Measurements from ENCODE around the gene RAB9B. TPM values are rescaled to one million over a fixed set of nuclear protein-coding genes. Genes with fewer than 3 reads are reported as not detected.
"Not testable (repeated sequence)": the region's sequence is repeated elsewhere in the genome, so short reads cannot be mapped to it uniquely, and the experiment has no call there.

RAB9B gene
- polyA plus RNA-seq, 1 of the 3 experiments (the other 2 are of a cell fraction) = 0.64 TPM

GRCh38 chrX:103817502-103817901 is 14.6 kb downstream of the RAB9B start:
- WGBS (ENCODE audit: low lambda C conversion rate) = 9% methylated on average over 5 of the region's 5 CpGs
- Histone ChIP-seq H3K4me2 (no peak overlapping the region), H3K27me3 (ENCODE audit: insufficient read depth) (no peaks in the 10 kb centered on the region), H4K20me1 (ENCODE audit: insufficient read depth) (no peaks in the 10 kb centered on the region), H3K36me3 (replicated peaks in 1 of 2; ENCODE audit: control insufficient read depth in 1 of 2, insufficient read depth in 2 of 2, low read length in 1 of 2) (no peaks in the 10 kb centered on the region), H3K9me3 (no peaks in the 10 kb centered on the region), H2AFZ (ENCODE audit: low read depth) (no peak overlapping the region), H3K4me3 (ENCODE audit: low read depth in 2 of 2, low read length in 1 of 2) (no peak overlapping the region), H3K4me1 (ENCODE audit: control insufficient read depth in 1 of 2, insufficient read depth in 2 of 2, low read depth in 1 of 2, low read length in 1 of 2) (no peaks in the 10 kb centered on the region), H3K9me2 (no peaks in the 10 kb centered on the region), H3K27ac (ENCODE audit: low read depth in 2 of 2, low read length in 1 of 2) (no peak overlapping the region), H3K9ac (no peak overlapping the region), H3K79me2 (ENCODE audit: insufficient read depth) (no peaks in the 10 kb centered on the region), H3F3A (replicated peaks; ENCODE audit: insufficient read depth) (no peaks in the 10 kb centered on the region)
- TF ChIP-seq CTCF (IDR thresholded peaks at IDR 0.05) = peak; percentile 75
- TF ChIP-seq ELF1 (IDR thresholded peaks at IDR 0.05) = no peak
- peak; percentile 72 for TF ChIP-seq RAD21 (IDR thresholded peaks at IDR 0.05; ENCODE audit: low read length)
- no peak for TF ChIP-seq MAX (IDR thresholded peaks at IDR 0.05; ENCODE audit: low read depth)
- TF ChIP-seq SMC3 (IDR thresholded peaks at IDR 0.05; ENCODE audit: low read depth, low read length) = peak; percentile 47
- no peak for TF ChIP-seq CHD2 (IDR thresholded peaks at IDR 0.05; ENCODE audit: low read length, partially characterized antibody)
- DNase-seq = peak; percentile 30
- POLR2A ChIA-PET = no interaction called here
- CTCF ChIA-PET = interaction anchor here (0.6 to 2.7 kb wide), 17 partner anchors 9 to 311 kb away, joined by 3 to 15 read pairs (median 3); partner anchors contain the start of gene RAB9B

GRCh38 chrX:103817101-103817500 is 15.0 kb downstream of the RAB9B start:
- H3K36me3 ChIP-seq (replicated peaks in 1 of 2; ENCODE audit: control insufficient read depth in 1 of 2, insufficient read depth in 2 of 2, low read length in 1 of 2); H3K9ac ChIP-seq; H3K27me3 ChIP-seq (ENCODE audit: insufficient read depth); H3K9me3 ChIP-seq; H3K4me2 ChIP-seq; H3K27ac ChIP-seq (ENCODE audit: low read depth in 2 of 2, low read length in 1 of 2); H2AFZ ChIP-seq (ENCODE audit: low read depth); H3K9me2 ChIP-seq; H3K79me2 ChIP-seq (ENCODE audit: insufficient read depth); H3K4me1 ChIP-seq (ENCODE audit: control insufficient read depth in 1 of 2, insufficient read depth in 2 of 2, low read depth in 1 of 2, low read length in 1 of 2); POLR2A ChIA-PET; H4K20me1 ChIP-seq (ENCODE audit: insufficient read depth); H3K4me3 ChIP-seq (ENCODE audit: low read depth in 2 of 2, low read length in 1 of 2); DNase-seq; H3F3A ChIP-seq (replicated peaks; ENCODE audit: insufficient read depth): not testable (repeated sequence)
- CTCF ChIA-PET = interaction anchor here (0.6 to 2.7 kb wide), 13 partner anchors 9 to 333 kb away, joined by 3 to 15 read pairs (median 3); partner anchors contain the start of gene RAB9B
- 48% methylated on average over 5 of the region's 5 CpGs for WGBS (ENCODE audit: low lambda C conversion rate)

- no peaks in the 10 kb centered on the region for H3F3A ChIP-seq (replicated peaks; ENCODE audit: insufficient read depth)
- no peaks in the 10 kb centered on the region for H3K27me3 ChIP-seq (ENCODE audit: insufficient read depth)
- DNase-seq = no peak
- H4K20me1 ChIP-seq (ENCODE audit: insufficient read depth) = no peaks in the 10 kb centered on the region
- ChIA-PET CTCF (interaction anchor here (1.5 to 1.6 kb wide), 2 partner anchors 20 to 124 kb away, joined by 3 read pairs; no protein-coding TSS in a partner anchor), POLR2A (no interaction called here)
- TF ChIP-seq SMC3 (IDR thresholded peaks at IDR 0.05; ENCODE audit: low read depth, low read length) (no peak), USF2 (IDR thresholded peaks at IDR 0.05; ENCODE audit: borderline replicate concordance, low read depth, low read length) (no peak), EZH2phosphoT487 (IDR thresholded peaks at IDR 0.05; ENCODE audit: borderline replicate concordance, low read depth) (no peak), TAF1 (IDR thresholded peaks at IDR 0.05; ENCODE audit: borderline replicate concordance, low read depth, low read length) (no peak), MEF2A (IDR thresholded peaks at IDR 0.05; ENCODE audit: borderline replicate concordance, low read depth) (no peak), ZBTB33 (IDR thresholded peaks at IDR 0.05; ENCODE audit: borderline replicate concordance, low read depth) (no peak), IRF3 (IDR thresholded peaks at IDR 0.05; ENCODE audit: low read depth, low read length) (no peak), NFIC (IDR thresholded peaks at IDR 0.05; ENCODE audit: borderline replicate concordance) (no peak), FOXJ3 (CRISPR knock-in tag; IDR thresholded peaks at IDR 0.05) (no peak), TEAD4 (IDR thresholded peaks at IDR 0.05; ENCODE audit: borderline replicate concordance, insufficient read depth) (no peak)
- WGBS (ENCODE audit: low lambda C conversion rate) = 24% methylated on average over 3 of the region's 3 CpGs
- H3K27ac ChIP-seq (ENCODE audit: low read depth in 2 of 2, low read length in 1 of 2) = no peak overlapping the region
- H3K79me2 ChIP-seq (ENCODE audit: insufficient read depth) = no peaks in the 10 kb centered on the region
- no peak overlapping the region for H3K4me3 ChIP-seq (ENCODE audit: low read depth in 2 of 2, low read length in 1 of 2)
- H2AFZ ChIP-seq (ENCODE audit: low read depth) = no peak overlapping the region
- no peaks in the 10 kb centered on the region for H3K4me1 ChIP-seq (ENCODE audit: control insufficient read depth in 1 of 2, insufficient read depth in 2 of 2, low read depth in 1 of 2, low read length in 1 of 2)
- H3K9ac ChIP-seq = no peak overlapping the region
- H3K9me3 ChIP-seq = no peaks in the 10 kb centered on the region
- H3K9me2 ChIP-seq = no peaks in the 10 kb centered on the region
- no peaks in the 10 kb centered on the region for H3K36me3 ChIP-seq (replicated peaks in 1 of 2; ENCODE audit: control insufficient read depth in 1 of 2, insufficient read depth in 2 of 2, low read length in 1 of 2)
- no peak overlapping the region for H3K4me2 ChIP-seq
Observed at GRCh38 chrX:103811858-103812257, 20.2 kb downstream of the RAB9B start.
